ENCODE measurements around the gene EHD2. TPM values are rescaled to one million over a fixed set of nuclear protein-coding genes. Genes with fewer than 3 reads are reported as not detected.
"Not testable (repeated sequence)": the region's sequence is repeated elsewhere in the genome, so short reads cannot be mapped to it uniquely, and the experiment has no call there.

The EHD2 gene
- total RNA-seq, 1 donor from 2014 or later = 148 TPM

DNA sequence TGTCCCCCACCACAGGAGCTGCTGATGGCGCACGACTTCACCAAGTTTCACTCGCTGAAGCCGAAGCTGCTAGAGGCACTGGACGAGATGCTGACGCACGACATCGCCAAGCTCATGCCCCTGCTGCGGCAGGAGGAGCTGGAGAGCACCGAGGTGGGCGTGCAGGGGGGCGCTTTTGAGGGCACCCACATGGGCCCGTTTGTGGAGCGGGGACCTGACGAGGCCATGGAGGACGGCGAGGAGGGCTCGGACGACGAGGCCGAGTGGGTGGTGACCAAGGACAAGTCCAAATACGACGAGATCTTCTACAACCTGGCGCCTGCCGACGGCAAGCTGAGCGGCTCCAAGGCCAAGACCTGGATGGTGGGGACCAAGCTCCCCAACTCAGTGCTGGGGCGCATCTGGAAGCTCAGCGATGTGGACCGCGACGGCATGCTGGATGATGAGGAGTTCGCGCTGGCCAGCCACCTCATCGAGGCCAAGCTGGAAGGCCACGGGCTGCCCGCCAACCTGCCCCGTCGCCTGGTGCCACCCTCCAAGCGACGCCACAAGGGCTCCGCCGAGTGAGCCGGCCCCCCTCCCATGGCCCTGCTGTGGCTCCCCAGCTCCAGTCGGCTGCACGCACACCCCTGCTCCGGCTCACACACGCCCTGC, 27.8 kb downstream of the EHD2 start:
- H3K4me3 ChIP-seq = no peak overlapping the region
- ATAC-seq (no peak), DNase-seq (no peak)
- H3K27me3 ChIP-seq (ENCODE audit: low read depth) = no peaks in the 10 kb centered on the region
- TF ChIP-seq, protein P1, sequence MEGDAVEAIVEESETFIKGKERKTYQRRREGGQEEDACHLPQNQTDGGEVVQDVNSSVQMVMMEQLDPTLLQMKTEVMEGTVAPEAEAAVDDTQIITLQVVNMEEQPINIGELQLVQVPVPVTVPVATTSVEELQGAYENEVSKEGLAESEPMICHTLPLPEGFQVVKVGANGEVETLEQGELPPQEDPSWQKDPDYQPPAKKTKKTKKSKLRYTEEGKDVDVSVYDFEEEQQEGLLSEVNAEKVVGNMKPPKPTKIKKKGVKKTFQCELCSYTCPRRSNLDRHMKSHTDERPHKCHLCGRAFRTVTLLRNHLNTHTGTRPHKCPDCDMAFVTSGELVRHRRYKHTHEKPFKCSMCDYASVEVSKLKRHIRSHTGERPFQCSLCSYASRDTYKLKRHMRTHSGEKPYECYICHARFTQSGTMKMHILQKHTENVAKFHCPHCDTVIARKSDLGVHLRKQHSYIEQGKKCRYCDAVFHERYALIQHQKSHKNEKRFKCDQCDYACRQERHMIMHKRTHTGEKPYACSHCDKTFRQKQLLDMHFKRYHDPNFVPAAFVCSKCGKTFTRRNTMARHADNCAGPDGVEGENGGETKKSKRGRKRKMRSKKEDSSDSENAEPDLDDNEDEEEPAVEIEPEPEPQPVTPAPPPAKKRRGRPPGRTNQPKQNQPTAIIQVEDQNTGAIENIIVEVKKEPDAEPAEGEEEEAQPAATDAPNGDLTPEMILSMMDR (IDR thresholded peaks at IDR 0.05) = no peak
- peaks cover 29% of the 10 kb centered on the region for H3K4me1 ChIP-seq
- intact Hi-C loops (cut with DNase I) = no loop called here
- H3K9me3 ChIP-seq = no peaks in the 10 kb centered on the region
- no peak overlapping the region for H3K27ac ChIP-seq
- H3K36me3 ChIP-seq = peaks cover 53% of the 10 kb centered on the region

DNA sequence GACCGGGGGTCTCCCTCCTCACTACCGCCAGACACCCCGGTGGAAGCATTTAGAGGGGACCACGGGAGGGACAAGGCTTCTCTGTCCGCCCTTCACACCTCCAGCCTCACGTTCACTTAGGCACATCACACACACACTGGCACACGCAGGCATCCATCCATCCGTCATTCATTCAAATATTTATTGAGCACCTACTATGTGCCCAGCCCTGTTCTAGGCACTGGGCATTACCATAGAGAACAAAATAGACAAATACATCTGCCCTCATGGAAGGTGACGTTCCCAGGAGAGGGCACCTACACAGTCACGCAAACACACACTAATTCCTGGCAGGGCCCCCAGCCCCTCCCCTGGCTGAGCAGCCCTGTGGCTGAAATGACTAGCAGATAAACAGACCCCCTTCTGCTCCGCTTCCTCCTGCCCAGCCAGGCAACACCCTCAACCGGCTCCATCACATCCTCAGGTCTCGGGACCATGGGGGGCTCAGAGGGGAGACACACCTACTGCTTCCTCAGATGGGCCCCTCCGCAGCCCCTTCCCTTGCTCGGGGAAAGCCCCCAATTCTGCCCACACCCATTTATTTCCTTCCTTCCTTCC, 28.4 kb downstream of the EHD2 start:
- Histone ChIP-seq H3K4me3 (no peak overlapping the region), H3K27ac (peak overlapping the region; percentile 96), H3K27me3 (ENCODE audit: low read depth) (no peaks in the 10 kb centered on the region), H3K4me1 (peaks cover 35% of the 10 kb centered on the region), H3K9me3 (no peaks in the 10 kb centered on the region), H3K36me3 (peaks cover 51% of the 10 kb centered on the region)
- ATAC-seq = no peak
- TF ChIP-seq, protein P1 (IDR thresholded peaks at IDR 0.05) = no peak
- DNase-seq = no peak
- intact Hi-C loops (cut with DNase I) = no loop called here

DNA sequence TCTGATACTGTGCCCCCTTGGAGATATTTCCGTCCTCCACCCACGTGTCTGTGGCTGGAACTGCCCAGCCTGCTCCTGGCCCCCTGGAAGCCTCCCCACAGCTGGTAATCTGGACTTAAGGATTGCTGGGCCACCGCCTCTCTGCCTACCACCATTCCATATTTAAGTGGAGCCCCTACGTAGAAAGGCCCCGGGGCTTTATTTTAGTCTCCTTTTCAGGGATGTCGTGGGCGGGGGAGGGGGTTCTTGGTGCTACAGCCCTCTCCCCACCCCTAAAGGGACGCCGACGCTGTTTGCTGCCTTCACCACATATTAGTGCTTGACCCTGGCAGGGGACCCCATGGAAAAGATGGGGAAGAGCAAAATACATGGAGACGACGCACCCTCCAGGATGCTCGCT, 29.4 kb downstream of the EHD2 start:
- Histone ChIP-seq H3K4me3 (peak overlapping the region; percentile 55), H3K36me3 (peaks cover 57% of the 10 kb centered on the region), H3K27ac (peak overlapping the region; percentile 96), H3K4me1 (peaks cover 42% of the 10 kb centered on the region), H3K27me3 (ENCODE audit: low read depth) (no peaks in the 10 kb centered on the region), H3K9me3 (no peaks in the 10 kb centered on the region)
- TF ChIP-seq, protein P1 (IDR thresholded peaks at IDR 0.05) = no peak
- ATAC-seq = no peak
- DNase-seq = no peak
- intact Hi-C loops (cut with DNase I) = no loop called here

DNA sequence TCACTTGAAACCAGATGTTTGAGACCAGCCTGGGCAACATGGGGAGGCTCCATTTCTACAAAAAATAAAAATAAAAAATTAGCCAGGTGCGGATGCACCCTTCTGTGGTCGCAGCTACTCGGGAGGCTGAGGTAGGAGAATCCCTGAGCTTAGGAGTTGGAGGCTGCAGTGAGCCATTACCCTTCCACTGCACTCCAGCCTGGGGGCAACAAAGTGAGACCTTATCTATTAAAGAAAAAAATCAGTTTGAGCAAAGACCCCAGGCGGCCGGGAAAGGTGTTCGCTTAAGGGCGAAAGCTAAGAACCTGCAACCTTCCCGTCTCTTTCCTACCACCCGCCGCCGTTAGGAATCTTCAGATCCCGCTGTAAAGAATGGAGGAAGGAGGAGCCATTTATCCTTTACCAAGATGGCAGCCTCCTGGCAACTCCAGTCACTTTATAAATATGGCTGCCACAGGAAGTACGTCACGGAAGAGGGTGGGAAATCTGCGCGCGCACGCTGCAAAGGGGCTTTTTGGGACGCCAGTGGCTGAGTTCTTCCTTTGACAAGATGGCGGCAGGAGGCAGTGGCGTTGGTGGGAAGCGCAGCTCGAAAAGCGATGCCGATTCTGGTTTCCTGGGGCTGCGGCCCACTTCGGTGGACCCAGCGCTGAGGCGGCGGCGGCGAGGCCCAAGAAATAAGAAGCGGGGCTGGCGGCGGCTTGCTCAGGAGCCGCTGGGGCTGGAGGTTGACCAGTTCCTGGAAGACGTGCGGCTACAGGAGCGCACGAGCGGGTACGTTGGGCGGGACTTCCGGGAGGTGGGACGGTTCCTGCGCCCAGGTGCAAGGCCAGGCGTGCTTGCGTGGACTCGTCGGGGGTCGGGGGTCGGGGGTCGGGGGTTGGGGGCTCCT, 32.0 kb downstream of the EHD2 start, which contains the start of gene NOP53:
Gene NOP53, plus strand, starts transcription at position 537 of the 892 bp plus-strand sequence. Its CDS starts 14 bp downstream, at position 551.
- H3K4me3 ChIP-seq = peak within 1 kb of the TSS; percentile 77
- ATAC-seq (peak; percentile 78 to 79), DNase-seq (peak; percentile 95)
- intact Hi-C loops (cut with DNase I) = no loop called here
- H3K9me3 ChIP-seq = no peaks in the 10 kb centered on the region
- peaks cover 60% of the 10 kb centered on the region for H3K36me3 ChIP-seq
- H3K27me3 ChIP-seq (ENCODE audit: low read depth) = no peaks in the 10 kb centered on the region
- TF ChIP-seq, protein P1 (IDR thresholded peaks at IDR 0.05) = no peak
- peak within 1 kb of the TSS; percentile 96 for H3K27ac ChIP-seq
- H3K4me1 ChIP-seq = peaks cover 42% of the 10 kb centered on the region

DNA sequence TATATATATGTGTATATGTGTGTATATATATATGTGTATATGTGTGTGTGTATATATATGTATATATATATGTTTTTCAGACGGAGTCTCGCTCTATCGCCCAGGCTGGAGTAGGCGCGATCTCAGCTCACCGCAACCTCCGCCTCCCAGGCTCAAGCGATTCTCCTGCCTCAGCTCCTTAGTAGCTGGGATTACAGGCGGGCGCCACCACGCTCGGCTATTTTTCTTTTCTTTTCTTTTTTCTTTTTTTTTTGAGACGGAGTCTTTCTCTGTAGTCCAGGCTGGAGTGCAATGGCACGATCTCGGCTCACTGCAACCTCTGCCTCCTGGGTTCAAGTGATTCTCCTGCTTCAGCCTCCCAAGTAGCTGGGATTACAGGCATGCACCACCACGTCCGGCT, 32.9 kb downstream of the EHD2 start:
- peak overlapping the region; percentile 96 for H3K27ac ChIP-seq
- peak overlapping the region; percentile 77 for H3K4me3 ChIP-seq
- intact Hi-C loops (cut with DNase I); H3K9me3 ChIP-seq; H3K27me3 ChIP-seq (ENCODE audit: low read depth); DNase-seq; ATAC-seq: not testable (repeated sequence)
- H3K36me3 ChIP-seq = peaks cover 60% of the 10 kb centered on the region
- peaks cover 42% of the 10 kb centered on the region for H3K4me1 ChIP-seq

Data from lower lobe of right lung (tissue), 2 donors.